ENCODE results near the gene BEND7. TPM values are rescaled to one million over a fixed set of nuclear protein-coding genes. Genes with fewer than 3 reads are reported as not detected.

Gene BEND7
- total and polyA plus RNA-seq, 9 of the 15 experiments (the other 6 are each of a cell fraction or from before 2014, with no cell fraction given) = 1.3 to 11.4 (median 5.2) TPM

DNA sequence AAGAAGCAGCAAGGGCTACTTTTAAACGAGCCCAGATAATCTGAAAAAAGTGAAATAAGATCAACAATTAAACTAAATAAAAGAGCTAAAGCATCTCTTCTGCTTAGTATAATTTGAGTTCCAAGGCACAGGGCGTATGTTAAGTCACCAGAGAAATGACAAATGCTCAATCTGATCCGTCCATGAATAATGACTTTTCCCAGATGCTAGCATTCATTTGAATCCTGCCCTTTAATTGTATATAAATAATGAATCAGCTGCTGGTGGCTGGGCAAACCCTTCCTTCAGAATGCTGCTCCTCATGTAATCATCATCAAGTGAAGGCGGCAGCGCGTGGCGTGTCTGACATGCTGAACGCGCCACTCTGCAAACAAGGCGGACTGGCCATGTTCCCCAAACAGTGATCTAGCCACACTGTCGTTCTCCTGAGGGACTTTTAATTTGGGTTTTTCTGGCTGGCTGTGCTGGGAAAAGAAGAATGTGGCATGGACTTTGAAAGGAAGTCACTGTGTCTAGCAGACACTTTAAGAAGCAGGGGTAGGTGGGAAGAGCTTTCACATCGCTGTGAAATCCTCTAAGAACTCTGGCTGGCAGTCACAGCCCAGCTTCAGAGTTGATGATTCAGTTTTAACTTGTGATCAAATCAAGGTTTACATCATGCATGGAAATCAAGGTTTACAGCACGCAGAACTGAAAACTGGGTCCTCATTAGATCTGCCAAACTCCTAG, 70.7 kb downstream of the BEND7 start (continued):
- TF ChIP-seq TOE1 (IDR thresholded peaks at IDR 0.05; ENCODE audit: borderline replicate concordance) (no peak), TOE1 (CRISPR knock-in tag; IDR thresholded peaks at IDR 0.05; ENCODE audit: borderline replicate concordance, low read depth) (no peak), KDM2B (CRISPR knock-in tag; IDR thresholded peaks at IDR 0.05) (no peak), CBX5 (IDR thresholded peaks at IDR 0.05; ENCODE audit: borderline replicate concordance, low read depth) (no peak), JUN (IDR thresholded peaks at IDR 0.05; ENCODE audit: borderline replicate concordance, low read depth, low read length) (no peak), JUN (CRISPR knock-in tag; IDR thresholded peaks at IDR 0.05; ENCODE audit: borderline replicate concordance) (no peak), ZC3H11A (IDR thresholded peaks at IDR 0.05; ENCODE audit: low read depth, low read length) (no peak), SIRT6 (IDR thresholded peaks at IDR 0.05; ENCODE audit: low read depth, low read length) (no peak), KLF13 (tag; IDR thresholded peaks at IDR 0.05; ENCODE audit: borderline replicate concordance, low read depth) (no peak), NBN (IDR thresholded peaks at IDR 0.05; ENCODE audit: low read depth) (no peak)
- TF ChIP-seq, protein P1, sequence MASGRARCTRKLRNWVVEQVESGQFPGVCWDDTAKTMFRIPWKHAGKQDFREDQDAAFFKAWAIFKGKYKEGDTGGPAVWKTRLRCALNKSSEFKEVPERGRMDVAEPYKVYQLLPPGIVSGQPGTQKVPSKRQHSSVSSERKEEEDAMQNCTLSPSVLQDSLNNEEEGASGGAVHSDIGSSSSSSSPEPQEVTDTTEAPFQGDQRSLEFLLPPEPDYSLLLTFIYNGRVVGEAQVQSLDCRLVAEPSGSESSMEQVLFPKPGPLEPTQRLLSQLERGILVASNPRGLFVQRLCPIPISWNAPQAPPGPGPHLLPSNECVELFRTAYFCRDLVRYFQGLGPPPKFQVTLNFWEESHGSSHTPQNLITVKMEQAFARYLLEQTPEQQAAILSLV (tag; IDR thresholded peaks at IDR 0.05) = no peak
- TF ChIP-seq, protein P2, sequence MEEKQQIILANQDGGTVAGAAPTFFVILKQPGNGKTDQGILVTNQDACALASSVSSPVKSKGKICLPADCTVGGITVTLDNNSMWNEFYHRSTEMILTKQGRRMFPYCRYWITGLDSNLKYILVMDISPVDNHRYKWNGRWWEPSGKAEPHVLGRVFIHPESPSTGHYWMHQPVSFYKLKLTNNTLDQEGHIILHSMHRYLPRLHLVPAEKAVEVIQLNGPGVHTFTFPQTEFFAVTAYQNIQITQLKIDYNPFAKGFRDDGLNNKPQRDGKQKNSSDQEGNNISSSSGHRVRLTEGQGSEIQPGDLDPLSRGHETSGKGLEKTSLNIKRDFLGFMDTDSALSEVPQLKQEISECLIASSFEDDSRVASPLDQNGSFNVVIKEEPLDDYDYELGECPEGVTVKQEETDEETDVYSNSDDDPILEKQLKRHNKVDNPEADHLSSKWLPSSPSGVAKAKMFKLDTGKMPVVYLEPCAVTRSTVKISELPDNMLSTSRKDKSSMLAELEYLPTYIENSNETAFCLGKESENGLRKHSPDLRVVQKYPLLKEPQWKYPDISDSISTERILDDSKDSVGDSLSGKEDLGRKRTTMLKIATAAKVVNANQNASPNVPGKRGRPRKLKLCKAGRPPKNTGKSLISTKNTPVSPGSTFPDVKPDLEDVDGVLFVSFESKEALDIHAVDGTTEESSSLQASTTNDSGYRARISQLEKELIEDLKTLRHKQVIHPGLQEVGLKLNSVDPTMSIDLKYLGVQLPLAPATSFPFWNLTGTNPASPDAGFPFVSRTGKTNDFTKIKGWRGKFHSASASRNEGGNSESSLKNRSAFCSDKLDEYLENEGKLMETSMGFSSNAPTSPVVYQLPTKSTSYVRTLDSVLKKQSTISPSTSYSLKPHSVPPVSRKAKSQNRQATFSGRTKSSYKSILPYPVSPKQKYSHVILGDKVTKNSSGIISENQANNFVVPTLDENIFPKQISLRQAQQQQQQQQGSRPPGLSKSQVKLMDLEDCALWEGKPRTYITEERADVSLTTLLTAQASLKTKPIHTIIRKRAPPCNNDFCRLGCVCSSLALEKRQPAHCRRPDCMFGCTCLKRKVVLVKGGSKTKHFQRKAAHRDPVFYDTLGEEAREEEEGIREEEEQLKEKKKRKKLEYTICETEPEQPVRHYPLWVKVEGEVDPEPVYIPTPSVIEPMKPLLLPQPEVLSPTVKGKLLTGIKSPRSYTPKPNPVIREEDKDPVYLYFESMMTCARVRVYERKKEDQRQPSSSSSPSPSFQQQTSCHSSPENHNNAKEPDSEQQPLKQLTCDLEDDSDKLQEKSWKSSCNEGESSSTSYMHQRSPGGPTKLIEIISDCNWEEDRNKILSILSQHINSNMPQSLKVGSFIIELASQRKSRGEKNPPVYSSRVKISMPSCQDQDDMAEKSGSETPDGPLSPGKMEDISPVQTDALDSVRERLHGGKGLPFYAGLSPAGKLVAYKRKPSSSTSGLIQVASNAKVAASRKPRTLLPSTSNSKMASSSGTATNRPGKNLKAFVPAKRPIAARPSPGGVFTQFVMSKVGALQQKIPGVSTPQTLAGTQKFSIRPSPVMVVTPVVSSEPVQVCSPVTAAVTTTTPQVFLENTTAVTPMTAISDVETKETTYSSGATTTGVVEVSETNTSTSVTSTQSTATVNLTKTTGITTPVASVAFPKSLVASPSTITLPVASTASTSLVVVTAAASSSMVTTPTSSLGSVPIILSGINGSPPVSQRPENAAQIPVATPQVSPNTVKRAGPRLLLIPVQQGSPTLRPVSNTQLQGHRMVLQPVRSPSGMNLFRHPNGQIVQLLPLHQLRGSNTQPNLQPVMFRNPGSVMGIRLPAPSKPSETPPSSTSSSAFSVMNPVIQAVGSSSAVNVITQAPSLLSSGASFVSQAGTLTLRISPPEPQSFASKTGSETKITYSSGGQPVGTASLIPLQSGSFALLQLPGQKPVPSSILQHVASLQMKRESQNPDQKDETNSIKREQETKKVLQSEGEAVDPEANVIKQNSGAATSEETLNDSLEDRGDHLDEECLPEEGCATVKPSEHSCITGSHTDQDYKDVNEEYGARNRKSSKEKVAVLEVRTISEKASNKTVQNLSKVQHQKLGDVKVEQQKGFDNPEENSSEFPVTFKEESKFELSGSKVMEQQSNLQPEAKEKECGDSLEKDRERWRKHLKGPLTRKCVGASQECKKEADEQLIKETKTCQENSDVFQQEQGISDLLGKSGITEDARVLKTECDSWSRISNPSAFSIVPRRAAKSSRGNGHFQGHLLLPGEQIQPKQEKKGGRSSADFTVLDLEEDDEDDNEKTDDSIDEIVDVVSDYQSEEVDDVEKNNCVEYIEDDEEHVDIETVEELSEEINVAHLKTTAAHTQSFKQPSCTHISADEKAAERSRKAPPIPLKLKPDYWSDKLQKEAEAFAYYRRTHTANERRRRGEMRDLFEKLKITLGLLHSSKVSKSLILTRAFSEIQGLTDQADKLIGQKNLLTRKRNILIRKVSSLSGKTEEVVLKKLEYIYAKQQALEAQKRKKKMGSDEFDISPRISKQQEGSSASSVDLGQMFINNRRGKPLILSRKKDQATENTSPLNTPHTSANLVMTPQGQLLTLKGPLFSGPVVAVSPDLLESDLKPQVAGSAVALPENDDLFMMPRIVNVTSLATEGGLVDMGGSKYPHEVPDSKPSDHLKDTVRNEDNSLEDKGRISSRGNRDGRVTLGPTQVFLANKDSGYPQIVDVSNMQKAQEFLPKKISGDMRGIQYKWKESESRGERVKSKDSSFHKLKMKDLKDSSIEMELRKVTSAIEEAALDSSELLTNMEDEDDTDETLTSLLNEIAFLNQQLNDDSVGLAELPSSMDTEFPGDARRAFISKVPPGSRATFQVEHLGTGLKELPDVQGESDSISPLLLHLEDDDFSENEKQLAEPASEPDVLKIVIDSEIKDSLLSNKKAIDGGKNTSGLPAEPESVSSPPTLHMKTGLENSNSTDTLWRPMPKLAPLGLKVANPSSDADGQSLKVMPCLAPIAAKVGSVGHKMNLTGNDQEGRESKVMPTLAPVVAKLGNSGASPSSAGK (IDR thresholded peaks at IDR 0.05) = no peak

All from K562 (cell line).